ENCODE measurements around the gene NR5A2. TPM values are rescaled to one million over a fixed set of nuclear protein-coding genes. Genes with fewer than 3 reads are reported as not detected.

NR5A2 gene
- total RNA-seq, 1 experiment from 2014 or later = 4.7 TPM

DNA sequence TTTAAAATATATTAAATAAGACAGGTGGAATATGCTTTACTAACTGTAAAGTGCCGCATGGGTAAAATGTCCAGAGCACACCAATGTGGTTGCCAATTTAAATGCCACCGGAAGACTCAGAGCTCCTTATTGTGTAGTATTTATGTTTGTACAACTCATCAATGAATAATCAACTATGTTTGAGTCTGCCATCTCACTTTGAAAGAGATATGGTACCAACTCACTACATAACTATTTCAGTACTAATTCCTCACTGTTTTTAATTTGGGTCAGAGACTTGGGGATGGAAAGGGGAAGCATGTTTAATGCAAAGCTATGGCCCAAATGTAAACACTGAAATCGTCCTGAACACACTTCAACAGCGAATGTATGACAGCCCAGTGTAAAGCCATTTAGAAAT, 144.8 kb downstream of the NR5A2 start:
- Histone ChIP-seq H3K4me2 (ENCODE audit: insufficient read depth, insufficient read length, low read length) (no peak overlapping the region), H2BK12ac (ENCODE audit: insufficient read length, low read depth, low read length) (no peak overlapping the region), H4K5ac (ENCODE audit: insufficient read length, low read depth, low read length) (no peak overlapping the region), H2BK20ac (ENCODE audit: low read depth, low read length, poor library complexity, severe bottlenecking) (no peak overlapping the region), H3K23me2 (ENCODE audit: insufficient read length, low read depth, low read length, poor library complexity, severe bottlenecking) (no peaks in the 10 kb centered on the region), H3K14ac (ENCODE audit: insufficient read depth, low read length) (no peak overlapping the region), H3T11ph (ENCODE audit: low read length) (no peak overlapping the region), H4K20me1 (ENCODE audit: control insufficient read depth, insufficient read depth, insufficient read length) (no peaks in the 10 kb centered on the region), H2BK15ac (ENCODE audit: low read depth, low read length) (no peak overlapping the region), H3K27ac (ENCODE audit: insufficient read length, low read depth, low read length) (no peak overlapping the region), H2BK120ac (ENCODE audit: low read depth, low read length, poor library complexity, severe bottlenecking) (no peak overlapping the region), H3K9me3 (ENCODE audit: control insufficient read depth, low read depth, low read length) (no peaks in the 10 kb centered on the region), H3K4me1 (ENCODE audit: insufficient read depth, low read length) (no peaks in the 10 kb centered on the region), H3K79me2 (ENCODE audit: insufficient read depth, low read length) (no peaks in the 10 kb centered on the region), H3K9ac (ENCODE audit: extremely low read depth, insufficient read length, low read length) (no peak overlapping the region), H2AK5ac (ENCODE audit: insufficient read length, low read length) (no peak overlapping the region), H3K79me1 (ENCODE audit: insufficient read depth, low read depth, low read length, poor library complexity, severe bottlenecking) (no peaks in the 10 kb centered on the region), H2AFZ (ENCODE audit: low read length) (no peak overlapping the region), H4K91ac (ENCODE audit: insufficient read length, low read depth, low read length) (no peak overlapping the region), H3K23ac (ENCODE audit: insufficient read length, low read depth, low read length) (no peak overlapping the region), H4K8ac (replicated peaks; ENCODE audit: insufficient read length, low read depth, low read length) (no peak overlapping the region), H3K18ac (ENCODE audit: insufficient read length, low read depth, low read length) (no peak overlapping the region), H2BK5ac (ENCODE audit: insufficient read length, low read length) (no peak overlapping the region), H3K4ac (ENCODE audit: low read depth, low read length) (no peak overlapping the region), H3K56ac (ENCODE audit: insufficient read length, low read depth, low read length) (no peak overlapping the region), H3K27me3 (ENCODE audit: insufficient read depth, low read length) (no peaks in the 10 kb centered on the region)
- H3K9me3 Mint-ChIP-seq = no peaks in the 10 kb centered on the region
- H3K36me3 Mint-ChIP-seq (ENCODE audit: insufficient read depth in 1 of 3, low read depth in 3 of 3) = no peaks in the 10 kb centered on the region; a peak in 1 of 7 replicates
- H3K4me3 Mint-ChIP-seq = no peak overlapping the region
- TF ChIP-seq, protein P1, sequence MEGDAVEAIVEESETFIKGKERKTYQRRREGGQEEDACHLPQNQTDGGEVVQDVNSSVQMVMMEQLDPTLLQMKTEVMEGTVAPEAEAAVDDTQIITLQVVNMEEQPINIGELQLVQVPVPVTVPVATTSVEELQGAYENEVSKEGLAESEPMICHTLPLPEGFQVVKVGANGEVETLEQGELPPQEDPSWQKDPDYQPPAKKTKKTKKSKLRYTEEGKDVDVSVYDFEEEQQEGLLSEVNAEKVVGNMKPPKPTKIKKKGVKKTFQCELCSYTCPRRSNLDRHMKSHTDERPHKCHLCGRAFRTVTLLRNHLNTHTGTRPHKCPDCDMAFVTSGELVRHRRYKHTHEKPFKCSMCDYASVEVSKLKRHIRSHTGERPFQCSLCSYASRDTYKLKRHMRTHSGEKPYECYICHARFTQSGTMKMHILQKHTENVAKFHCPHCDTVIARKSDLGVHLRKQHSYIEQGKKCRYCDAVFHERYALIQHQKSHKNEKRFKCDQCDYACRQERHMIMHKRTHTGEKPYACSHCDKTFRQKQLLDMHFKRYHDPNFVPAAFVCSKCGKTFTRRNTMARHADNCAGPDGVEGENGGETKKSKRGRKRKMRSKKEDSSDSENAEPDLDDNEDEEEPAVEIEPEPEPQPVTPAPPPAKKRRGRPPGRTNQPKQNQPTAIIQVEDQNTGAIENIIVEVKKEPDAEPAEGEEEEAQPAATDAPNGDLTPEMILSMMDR (conservative IDR thresholded peaks at IDR 0.05) = no peak
- WGBS (ENCODE audit: extremely low coverage, insufficient read length, low lambda C conversion rate) = no CpG with 5 or more reads among the region's 4 CpGs
- H3K4me1 Mint-ChIP-seq = peaks cover 12% of the 10 kb centered on the region in 2 experiments
- H3K27me3 Mint-ChIP-seq (ENCODE audit: low read depth) = no peaks in the 10 kb centered on the region
- no peak for DNase-seq
- H3K27ac Mint-ChIP-seq = no peak overlapping the region

All from H9 (cell line).